Activated T-cell treated with anti-CD3 and anti-CD28 coated beads for 4 hours (primary cell): ENCODE results near the gene BPIFA3.
A peak's percentile ranks its signal among the peaks of the same experiment; 100 is the strongest.
"Not testable (repeated sequence)": the region's sequence is repeated elsewhere in the genome, so short reads cannot be mapped to it uniquely, and the experiment has no call there.

Source experiments
- DNase-seq: peaks from one replicate; pipeline ENCODE4 v3.0.0-alpha.2; 2020

The BPIFA3 gene

GRCh38 chr20:33217052-33217451 is at the start of gene BPIFA3:
BPIFA3 (plus strand) TSS chr20:33217352; CDS start chr20:33217537, 185 bp downstream.
- no peak for DNase-seq

- DNase-seq, result no peak
These were observed 49.3 kb upstream of the BPIFA3 start, which contains the start of gene BPIFA2 for GRCh38 chr20:33167859-33168258. BPIFA2 (plus strand) TSS chr20:33168159; CDS start chr20:33169146, 987 bp downstream.

- no peak for DNase-seq
These were observed 47.9 kb upstream of the BPIFA3 start for GRCh38 chr20:33169176-33169794.

- DNase-seq, result no peak
These were observed 44.4 kb upstream of the BPIFA3 start for GRCh38 chr20:33172781-33173180.

GRCh38 chr20:33175123-33175522 is 42.0 kb upstream of the BPIFA3 start:
- DNase-seq, result no peak

- no peak for DNase-seq
These were observed 41.1 kb upstream of the BPIFA3 start for GRCh38 chr20:33176101-33176500.

GRCh38 chr20:33177866-33178265 is 39.3 kb upstream of the BPIFA3 start:
- no peak for DNase-seq

GRCh38 chr20:33178726-33179125 is 38.4 kb upstream of the BPIFA3 start:
- no peak for DNase-seq

- no peak for DNase-seq
These were observed 37.0 kb upstream of the BPIFA3 start for GRCh38 chr20:33180169-33180568.

GRCh38 chr20:33181482-33182093 is 35.6 kb upstream of the BPIFA3 start:
- DNase-seq, result no peak

GRCh38 chr20:33183312-33183711 is 33.8 kb upstream of the BPIFA3 start:
- no peak for DNase-seq

GRCh38 chr20:33185031-33185590 is 32.0 kb upstream of the BPIFA3 start:
- not testable (repeated sequence) for DNase-seq

- no peak for DNase-seq
These were observed 29.7 kb upstream of the BPIFA3 start for GRCh38 chr20:33187491-33187890.

GRCh38 chr20:33188421-33188820 is 28.7 kb upstream of the BPIFA3 start:
- DNase-seq, result no peak

- no peak for DNase-seq
These were observed 25.7 kb upstream of the BPIFA3 start for GRCh38 chr20:33191484-33191883.

GRCh38 chr20:33191955-33192354 is 25.2 kb upstream of the BPIFA3 start:
- DNase-seq, result no peak

GRCh38 chr20:33192912-33193501 is 24.1 kb upstream of the BPIFA3 start:
- DNase-seq, result no peak

- DNase-seq, result no peak
These were observed 18.1 kb upstream of the BPIFA3 start for GRCh38 chr20:33199026-33199425.

- no peak for DNase-seq
These were observed 14.7 kb upstream of the BPIFA3 start for GRCh38 chr20:33202451-33202850.

- no peak for DNase-seq
These were observed 13.7 kb upstream of the BPIFA3 start for GRCh38 chr20:33203444-33203843.

- no peak for DNase-seq
These were observed 7.4 kb upstream of the BPIFA3 start for GRCh38 chr20:33209789-33210188.

- no peak for DNase-seq
These were observed 6.8 kb upstream of the BPIFA3 start for GRCh38 chr20:33210371-33210770.

- DNase-seq, result peak; percentile 1
These were observed 5.2 kb upstream of the BPIFA3 start for GRCh38 chr20:33211817-33212424.

GRCh38 chr20:33224399-33224798 is 7.2 kb downstream of the BPIFA3 start:
- no peak for DNase-seq
